HG03521 (cell line): ENCODE data around the gene NR1I2.

ENCODE experiments used
- ATAC-seq: cut with Tn5 transposase; IDR thresholded peaks from one replicate; pipeline ENCODE4 v1.9.1; 2021; ENCODE audit warnings: mild to moderate bottlenecking, moderate library complexity; ENCODE audit not compliant: unreplicated experiment

The NR1I2 gene

DNA sequence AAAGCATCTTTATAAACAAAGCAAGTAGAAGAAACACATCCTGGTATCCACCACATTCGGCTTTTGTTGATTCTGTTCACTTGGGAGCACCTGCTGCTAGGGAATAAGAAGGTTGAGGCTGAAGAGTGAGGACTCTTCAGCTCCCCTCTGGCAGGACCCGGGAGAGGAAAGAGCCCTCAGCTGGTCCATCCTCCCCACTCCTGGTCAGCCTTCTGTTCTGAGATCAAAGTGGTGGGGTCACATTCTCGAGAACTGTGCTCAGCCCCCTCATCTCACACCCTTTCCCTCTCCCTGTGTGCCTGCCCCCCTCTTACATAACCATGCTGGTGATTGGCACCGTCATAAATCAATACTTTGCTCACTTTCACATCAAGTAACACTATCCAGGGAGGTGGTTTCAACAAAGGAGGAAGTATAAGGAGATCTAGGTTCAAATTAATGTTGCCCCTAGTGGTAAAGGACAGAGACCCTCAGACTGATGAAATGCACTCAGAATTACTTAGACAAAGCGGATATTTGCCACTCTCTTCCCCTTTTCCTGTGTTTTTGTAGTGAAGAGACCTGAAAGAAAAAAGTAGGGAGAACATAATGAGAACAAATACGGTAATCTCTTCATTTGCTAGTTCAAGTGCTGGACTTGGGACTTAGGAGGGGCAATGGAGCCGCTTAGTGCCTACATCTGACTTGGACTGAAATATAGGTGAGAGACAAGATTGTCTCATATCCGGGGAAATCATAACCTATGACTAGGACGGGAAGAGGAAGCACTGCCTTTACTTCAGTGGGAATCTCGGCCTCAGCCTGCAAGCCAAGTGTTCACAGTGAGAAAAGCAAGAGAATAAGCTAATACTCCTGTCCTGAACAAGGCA lies at the start of gene NR1I2:
Gene NR1I2, plus strand, starts transcription at position 772 of the 869 bp plus-strand sequence.
- ATAC-seq = no peak

GRCh38 chr3:119733812-119734211 lies 48.1 kb upstream of the NR1I2 start:
- no peak for ATAC-seq

- no peak for ATAC-seq
Observed at GRCh38 chr3:119738741-119739140, 43.2 kb upstream of the NR1I2 start.

DNA sequence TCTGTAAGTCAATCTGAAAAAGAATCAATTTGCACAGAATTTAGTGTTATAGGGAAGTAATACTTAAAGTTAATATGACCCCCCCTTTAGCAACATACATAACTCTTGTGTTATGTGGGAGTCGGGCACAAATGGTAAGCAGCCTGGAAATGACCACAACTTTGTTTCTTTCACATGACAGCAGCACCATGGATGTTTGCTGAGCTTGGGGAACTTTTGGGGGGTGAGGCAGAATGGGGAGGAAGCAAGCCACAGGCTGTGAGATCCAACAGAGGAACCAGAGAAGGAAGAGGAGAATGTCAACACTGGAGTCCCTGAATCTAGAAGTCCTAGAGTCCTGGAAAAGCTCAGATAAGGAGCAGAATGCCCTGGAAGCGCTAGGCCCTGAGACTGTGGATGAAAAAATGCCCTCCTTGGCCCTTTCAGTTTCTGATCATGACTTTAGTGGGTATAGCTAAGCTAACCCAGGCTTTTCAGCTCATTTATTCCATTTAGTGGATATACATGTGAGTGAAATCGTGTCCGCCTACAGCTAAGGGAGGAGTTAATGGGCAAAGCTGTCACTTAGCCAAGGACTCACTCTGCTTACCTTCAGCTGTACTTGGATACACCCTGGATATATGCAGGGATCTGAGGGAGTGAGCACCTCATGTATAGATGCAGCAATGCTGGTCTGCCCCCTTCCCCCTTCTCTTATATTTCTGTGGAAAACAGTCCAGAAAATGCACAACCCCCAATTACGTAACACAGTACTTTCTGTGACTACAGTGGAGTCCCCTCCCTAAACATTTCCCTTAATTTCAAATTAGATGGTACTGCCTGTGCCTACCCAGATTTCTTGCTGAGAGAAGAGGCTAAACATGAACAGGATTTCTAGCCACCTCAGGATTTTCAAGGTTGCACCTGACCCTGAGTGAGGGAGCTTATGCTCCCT lies 40.0 kb upstream of the NR1I2 start:
- ATAC-seq = no peak

GRCh38 chr3:119743921-119744320 lies 38.0 kb upstream of the NR1I2 start:
- ATAC-seq = no peak

DNA sequence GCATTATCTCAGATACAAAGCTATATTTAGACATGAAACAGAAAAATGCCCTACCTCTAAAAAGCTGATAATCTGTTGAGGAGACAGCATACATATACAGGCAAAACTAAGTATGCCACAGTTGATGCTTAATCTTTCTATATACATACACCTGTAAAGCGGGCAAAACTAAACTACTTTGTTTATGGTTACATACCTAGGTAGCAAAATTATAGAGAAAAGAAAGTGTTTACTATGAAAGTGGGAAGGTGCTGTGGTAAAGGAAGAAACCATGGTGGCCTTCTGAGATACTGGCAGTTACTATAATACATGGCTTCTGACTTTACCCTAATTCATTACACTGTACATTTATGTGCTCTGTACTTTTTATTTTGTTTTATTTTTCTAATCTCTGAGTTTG lies 36.0 kb upstream of the NR1I2 start:
- no peak for ATAC-seq

- ATAC-seq = no peak
Observed at GRCh38 chr3:119746423-119746822, 35.5 kb upstream of the NR1I2 start.

DNA sequence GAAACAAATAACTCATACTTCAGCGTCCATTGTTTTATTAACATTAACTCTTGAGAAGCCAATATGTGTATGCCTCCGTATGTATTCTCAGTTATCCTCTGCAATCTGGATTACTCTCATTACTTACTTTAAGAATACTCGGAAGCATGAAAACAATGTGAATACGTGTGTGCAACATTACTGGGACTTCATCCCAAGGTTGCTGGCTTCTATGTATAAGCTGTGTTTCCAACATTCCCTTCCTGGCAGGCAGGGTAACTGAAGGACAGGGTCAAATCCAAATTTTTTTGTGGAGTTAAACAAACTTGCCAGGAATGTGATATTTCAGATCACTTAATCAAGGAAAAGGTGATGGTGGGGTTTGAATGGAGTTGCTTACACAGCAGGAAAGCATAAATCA lies 34.5 kb upstream of the NR1I2 start:
- ATAC-seq = no peak

DNA sequence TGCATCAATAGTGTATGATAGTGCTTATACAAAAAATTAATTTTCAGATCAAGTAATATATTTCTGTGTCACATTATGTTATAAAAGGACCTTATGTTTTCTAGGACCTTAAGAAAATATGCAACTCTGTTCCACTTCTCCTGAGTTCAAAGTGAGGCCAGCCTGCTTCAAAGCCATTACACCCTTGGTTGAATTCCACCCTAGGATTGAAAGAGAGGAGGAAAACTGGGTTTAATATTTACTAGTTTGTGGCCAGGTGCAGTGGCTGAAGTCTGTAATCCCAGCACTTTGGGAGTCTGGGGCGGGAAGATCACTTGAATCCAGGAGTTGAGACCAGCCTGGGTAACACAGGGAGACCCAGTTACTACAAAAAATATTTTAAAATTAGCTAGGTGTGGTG lies 32.9 kb upstream of the NR1I2 start:
- no peak for ATAC-seq

DNA sequence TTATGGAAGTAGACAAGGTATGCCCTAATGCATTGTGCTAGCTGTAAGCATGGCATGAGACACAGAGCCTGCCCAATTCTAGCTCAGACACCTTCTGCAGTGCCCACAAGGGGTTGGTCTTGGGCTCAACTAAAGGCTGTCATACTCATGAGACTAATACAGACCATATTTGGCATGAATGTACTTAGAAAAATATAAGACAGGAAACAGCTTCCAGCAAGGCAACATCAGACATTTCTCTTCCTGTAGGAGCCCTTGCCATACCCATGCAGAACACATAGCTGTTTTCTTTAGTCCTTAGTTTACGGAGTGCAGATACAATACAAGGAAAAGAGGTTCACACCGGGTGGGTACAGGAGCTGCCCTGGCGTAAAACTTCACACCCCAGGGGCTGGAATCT lies 30.5 kb upstream of the NR1I2 start:
- ATAC-seq = no peak

DNA sequence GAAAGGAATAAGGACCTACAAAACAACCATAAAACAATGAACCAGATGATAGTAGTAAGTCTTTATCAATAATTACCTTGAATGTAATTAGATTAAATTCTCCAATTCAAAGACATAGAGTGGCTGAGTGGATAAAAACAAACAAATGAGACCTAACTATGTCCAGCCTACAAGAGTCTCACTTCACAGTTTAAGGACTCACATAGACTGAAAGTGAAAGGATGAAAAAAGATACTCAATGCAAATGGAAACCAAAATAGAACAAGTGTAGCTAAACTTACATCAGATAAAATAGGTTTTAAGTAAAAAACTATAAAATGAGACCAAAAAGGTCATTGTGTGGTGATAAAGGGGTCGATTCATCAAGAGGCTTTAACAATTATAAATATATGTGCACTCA lies 21.9 kb upstream of the NR1I2 start:
- ATAC-seq = no peak

DNA sequence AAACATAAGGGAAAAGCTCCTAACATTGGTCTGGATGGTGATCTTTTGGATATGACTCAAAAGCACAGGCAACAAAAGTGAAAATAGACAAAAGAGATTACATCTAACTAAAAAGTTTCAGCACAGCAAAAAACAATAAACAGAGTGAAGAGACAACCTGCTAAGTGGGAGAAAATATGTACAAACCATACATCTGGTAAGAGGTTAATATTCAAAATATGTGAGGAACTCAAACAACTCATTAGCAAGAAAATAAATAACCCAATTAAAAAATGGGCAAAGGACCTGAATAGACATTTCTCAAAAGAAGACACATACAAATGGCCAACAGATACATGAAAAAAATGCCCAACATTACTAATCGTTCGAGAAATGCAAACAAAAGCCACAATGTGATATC lies 19.0 kb upstream of the NR1I2 start:
- ATAC-seq = no peak

- no peak for ATAC-seq
Observed at GRCh38 chr3:119763466-119763865, 18.4 kb upstream of the NR1I2 start.

DNA sequence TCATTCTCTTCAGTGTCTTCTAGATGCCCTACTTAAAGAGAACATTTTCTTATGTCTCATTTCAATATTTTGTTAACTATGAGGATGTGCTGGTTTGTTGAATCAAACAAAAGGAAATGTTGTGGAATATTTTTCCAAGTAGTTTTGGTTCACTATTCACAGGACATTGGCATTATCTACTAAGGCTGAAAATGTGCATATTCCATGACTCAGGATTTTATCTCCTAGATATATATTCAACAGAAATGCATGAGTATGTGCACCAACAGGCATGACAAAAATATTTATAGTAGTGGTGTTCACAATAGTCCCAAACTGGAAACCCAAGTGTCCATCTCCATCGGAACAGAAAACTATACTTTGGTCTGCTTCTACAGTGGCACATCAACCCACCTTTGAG lies 16.7 kb upstream of the NR1I2 start:
- ATAC-seq = no peak

DNA sequence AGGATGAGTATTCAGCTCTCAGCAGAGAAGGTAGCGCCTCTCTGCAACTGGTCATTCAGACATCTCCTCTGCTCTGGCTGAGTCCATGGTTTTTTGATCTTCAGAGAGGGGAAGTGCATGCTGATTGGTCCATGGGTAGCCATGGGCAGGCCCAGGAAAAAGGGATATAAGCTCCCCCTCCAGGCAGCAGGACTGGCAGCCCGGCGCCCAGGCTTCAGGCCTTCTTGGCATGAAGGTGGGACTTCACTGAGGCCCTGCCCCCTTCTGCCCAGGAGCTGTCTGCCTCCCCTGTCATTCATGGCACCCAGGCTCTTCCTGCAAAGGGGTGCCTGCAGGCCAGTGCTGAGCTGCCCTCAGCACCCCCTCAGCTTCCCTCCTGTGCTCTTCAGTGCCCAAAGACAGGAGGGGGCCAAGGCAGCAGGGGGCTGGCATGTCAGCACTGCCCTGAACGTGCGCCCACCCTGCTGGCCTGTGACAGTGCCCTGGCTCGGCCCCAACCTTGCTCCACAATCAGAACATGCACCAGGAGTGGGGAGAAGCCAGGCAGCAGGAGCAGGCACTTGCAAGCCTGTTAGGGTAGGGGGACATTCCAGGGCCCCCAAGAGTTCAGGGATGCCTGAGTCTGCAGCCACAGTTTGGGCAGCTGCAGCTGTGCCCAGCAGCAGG lies 13.8 kb upstream of the NR1I2 start:
- no peak for ATAC-seq

- ATAC-seq = no peak
Observed at GRCh38 chr3:119768668-119769393, 13.1 kb upstream of the NR1I2 start.

DNA sequence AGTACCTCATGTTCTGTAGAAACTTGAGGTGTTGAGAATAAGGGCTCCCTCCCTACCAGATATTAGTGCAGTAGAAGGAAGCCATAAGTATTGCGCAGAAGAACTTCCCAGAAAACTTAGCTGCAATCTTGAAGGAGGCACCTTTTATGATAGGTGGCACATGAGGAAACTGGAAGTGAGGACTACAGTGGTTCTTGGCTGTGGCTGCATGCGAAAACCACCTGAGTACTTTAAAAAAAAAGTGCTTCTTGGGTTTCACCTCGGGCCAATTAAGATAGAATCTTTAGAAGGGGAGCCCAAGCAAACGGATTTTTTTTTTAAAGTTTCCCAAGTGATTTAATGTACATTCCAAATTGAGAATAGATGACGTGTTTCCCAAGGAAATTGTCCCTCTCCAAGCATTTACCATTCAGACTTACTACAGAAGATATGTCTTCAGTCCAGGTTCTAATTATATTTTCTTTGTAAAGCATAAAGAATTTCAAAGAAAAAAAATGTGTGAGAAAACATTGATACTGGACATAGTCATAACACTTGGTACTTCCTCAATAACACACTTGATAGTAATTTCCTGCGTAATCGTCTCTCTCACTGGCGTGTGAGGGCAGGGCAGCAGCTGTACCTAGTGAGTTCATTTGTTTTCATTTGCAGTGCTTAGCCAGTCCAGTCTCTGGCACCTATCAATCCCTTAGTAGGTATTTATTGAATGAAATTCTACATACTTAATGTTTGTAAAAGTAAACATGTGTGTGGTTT lies 12.3 kb upstream of the NR1I2 start:
- ATAC-seq = no peak

DNA sequence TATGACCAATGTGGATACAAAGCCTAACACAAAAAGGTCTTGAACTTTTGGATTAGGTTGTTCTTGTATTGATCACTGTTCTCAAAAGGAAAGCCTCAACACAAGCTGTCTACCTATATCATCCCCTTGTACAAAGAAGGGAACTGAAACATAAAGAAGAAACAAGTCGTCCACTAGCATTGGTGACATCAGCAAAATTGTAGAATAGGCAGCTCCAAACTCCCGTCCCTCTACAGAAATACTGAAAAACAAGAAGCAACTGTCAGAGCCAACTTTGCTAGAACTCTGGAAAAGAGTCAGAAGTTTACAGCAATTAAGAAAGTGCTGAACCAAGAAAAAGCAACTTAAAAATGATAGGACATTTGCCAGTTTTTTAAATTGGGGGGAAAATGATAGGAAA lies 7.5 kb upstream of the NR1I2 start:
- ATAC-seq = peak; percentile 73

DNA sequence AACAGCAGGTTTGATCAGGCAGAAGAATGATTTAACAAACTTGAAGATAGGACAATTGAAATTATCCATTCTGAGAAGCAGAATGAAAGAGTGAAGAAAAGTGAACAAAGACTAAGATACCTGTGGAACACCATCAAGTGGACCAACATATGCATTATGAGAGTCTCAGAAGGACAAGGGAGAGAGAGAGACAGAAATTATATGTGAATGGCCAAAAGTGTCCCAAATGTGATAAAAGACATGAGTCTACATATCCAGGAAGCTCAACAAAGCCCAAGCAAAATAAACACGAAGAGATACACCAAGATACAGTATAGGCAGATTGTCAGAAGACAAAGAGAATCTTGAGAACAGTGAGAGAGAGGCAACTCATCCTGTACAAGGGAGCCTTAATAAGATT lies 5.6 kb upstream of the NR1I2 start:
- ATAC-seq = no peak

- no peak for ATAC-seq
Observed at GRCh38 chr3:119778176-119778575, 3.7 kb upstream of the NR1I2 start.
